ENCODE data around the gene RGS10. TPM values are rescaled to one million over a fixed set of nuclear protein-coding genes. Genes with fewer than 3 reads are reported as not detected.

The RGS10 gene
- total and polyA plus RNA-seq, 12 donors = 9.5 to 28.1 (median 15.7) TPM

- TF ChIP-seq POLR2A (IDR thresholded peaks at IDR 0.05) = no peak
- TF ChIP-seq, protein P1, sequence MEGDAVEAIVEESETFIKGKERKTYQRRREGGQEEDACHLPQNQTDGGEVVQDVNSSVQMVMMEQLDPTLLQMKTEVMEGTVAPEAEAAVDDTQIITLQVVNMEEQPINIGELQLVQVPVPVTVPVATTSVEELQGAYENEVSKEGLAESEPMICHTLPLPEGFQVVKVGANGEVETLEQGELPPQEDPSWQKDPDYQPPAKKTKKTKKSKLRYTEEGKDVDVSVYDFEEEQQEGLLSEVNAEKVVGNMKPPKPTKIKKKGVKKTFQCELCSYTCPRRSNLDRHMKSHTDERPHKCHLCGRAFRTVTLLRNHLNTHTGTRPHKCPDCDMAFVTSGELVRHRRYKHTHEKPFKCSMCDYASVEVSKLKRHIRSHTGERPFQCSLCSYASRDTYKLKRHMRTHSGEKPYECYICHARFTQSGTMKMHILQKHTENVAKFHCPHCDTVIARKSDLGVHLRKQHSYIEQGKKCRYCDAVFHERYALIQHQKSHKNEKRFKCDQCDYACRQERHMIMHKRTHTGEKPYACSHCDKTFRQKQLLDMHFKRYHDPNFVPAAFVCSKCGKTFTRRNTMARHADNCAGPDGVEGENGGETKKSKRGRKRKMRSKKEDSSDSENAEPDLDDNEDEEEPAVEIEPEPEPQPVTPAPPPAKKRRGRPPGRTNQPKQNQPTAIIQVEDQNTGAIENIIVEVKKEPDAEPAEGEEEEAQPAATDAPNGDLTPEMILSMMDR (IDR thresholded peaks at IDR 0.05) = no peak
- H3K27ac ChIP-seq = no peak overlapping the region
- H3K36me3 ChIP-seq (replicated peaks in 1 of 2) = no peaks in the 10 kb centered on the region
- no peak for DNase-seq
- H3K4me3 ChIP-seq = no peak overlapping the region
- intact Hi-C loops (cut with DNase I) = no loop called here
- no peaks in the 10 kb centered on the region for H3K4me1 ChIP-seq (replicated peaks in 1 of 2)
- H3K27me3 ChIP-seq = no peaks in the 10 kb centered on the region
- no peaks in the 10 kb centered on the region for H3K9me3 ChIP-seq (replicated peaks in 1 of 3)
- 87 to 93% (median 90%) methylated on average over 5 of the region's 5 CpGs for WGBS, 4 donors
Measured at GRCh38 chr10:119503821-119504220, 38.7 kb downstream of the RGS10 start.

- Histone ChIP-seq H3K4me1 (replicated peaks in 1 of 2) (no peaks in the 10 kb centered on the region), H3K9me3 (replicated peaks in 1 of 3) (no peaks in the 10 kb centered on the region), H3K27me3 (no peaks in the 10 kb centered on the region), H3K36me3 (replicated peaks in 1 of 2) (no peaks in the 10 kb centered on the region), H3K27ac (no peak overlapping the region), H3K4me3 (no peak overlapping the region)
- DNase-seq = no peak
- intact Hi-C loops (cut with DNase I) = no loop called here
- WGBS, 4 donors = 54 to 60% (median 59%) methylated on average over 14 to 19 of the region's 19 CpGs
- TF ChIP-seq, protein P1 (IDR thresholded peaks at IDR 0.05) = no peak
- no peak for TF ChIP-seq POLR2A (IDR thresholded peaks at IDR 0.05)
Measured at GRCh38 chr10:119502618-119503155, 39.8 kb downstream of the RGS10 start.

GRCh38 chr10:119502209-119502608 is 40.3 kb downstream of the RGS10 start:
- H3K9me3 ChIP-seq (replicated peaks in 1 of 3) = no peaks in the 10 kb centered on the region
- TF ChIP-seq, protein P1 (IDR thresholded peaks at IDR 0.05) = no peak
- TF ChIP-seq POLR2A (IDR thresholded peaks at IDR 0.05) = no peak
- H3K27me3 ChIP-seq = no peaks in the 10 kb centered on the region
- WGBS, 4 donors = 56 to 65% (median 59%) methylated on average over 12 of the region's 12 CpGs
- intact Hi-C loops (cut with DNase I) = no loop called here
- DNase-seq = no peak
- no peaks in the 10 kb centered on the region for H3K4me1 ChIP-seq (replicated peaks in 1 of 2)
- no peak overlapping the region for H3K4me3 ChIP-seq
- no peak overlapping the region for H3K27ac ChIP-seq
- H3K36me3 ChIP-seq (replicated peaks in 1 of 2) = no peaks in the 10 kb centered on the region

GRCh38 chr10:119501690-119502089 is 40.8 kb downstream of the RGS10 start:
- WGBS, 4 donors = 62 to 86% (median 77%) methylated on average over 2 of the region's 2 CpGs
- Histone ChIP-seq H3K27me3 (no peaks in the 10 kb centered on the region), H3K36me3 (replicated peaks in 1 of 2) (no peaks in the 10 kb centered on the region), H3K9me3 (replicated peaks in 1 of 3) (no peaks in the 10 kb centered on the region), H3K27ac (no peak overlapping the region), H3K4me1 (replicated peaks in 1 of 2) (no peaks in the 10 kb centered on the region), H3K4me3 (no peak overlapping the region)
- no peak for DNase-seq
- intact Hi-C loops (cut with DNase I) = no loop called here
- TF ChIP-seq, protein P1 (IDR thresholded peaks at IDR 0.05) = no peak
- TF ChIP-seq POLR2A (IDR thresholded peaks at IDR 0.05) = no peak
